22Rv1 (cell line): ENCODE measurements around the gene RPP14.

Experiments
- CTCF ChIP-seq: fragments of 450-650 bp; IDR thresholded peaks from 2 replicates; pipeline ENCODE4 v1.5.1; 2017; ENCODE audit warnings: mild to moderate bottlenecking
- ZFX ChIP-seq: fragments of 450-650 bp; IDR thresholded peaks from 2 replicates; pipeline ENCODE4 v1.6.1; 2017; ENCODE audit warnings: antibody characterized with exemption, borderline replicate concordance

- TF ChIP-seq CTCF (no peak), ZFX (no peak)
Observed at GRCh38 chr3:58342676-58343075, 36.6 kb downstream of the RPP14 start.
